NCI-H1048 (cell line): ENCODE data around the gene VPS13A.
"Not testable (repeated sequence)": the region's sequence is repeated elsewhere in the genome, so short reads cannot be mapped to it uniquely, and the experiment has no call there.

Experiments used
- DNase-seq: peaks from one replicate; lab custom pipeline; 2025; lab: John Stamatoyannopoulos, UW

Gene VPS13A

DNA sequence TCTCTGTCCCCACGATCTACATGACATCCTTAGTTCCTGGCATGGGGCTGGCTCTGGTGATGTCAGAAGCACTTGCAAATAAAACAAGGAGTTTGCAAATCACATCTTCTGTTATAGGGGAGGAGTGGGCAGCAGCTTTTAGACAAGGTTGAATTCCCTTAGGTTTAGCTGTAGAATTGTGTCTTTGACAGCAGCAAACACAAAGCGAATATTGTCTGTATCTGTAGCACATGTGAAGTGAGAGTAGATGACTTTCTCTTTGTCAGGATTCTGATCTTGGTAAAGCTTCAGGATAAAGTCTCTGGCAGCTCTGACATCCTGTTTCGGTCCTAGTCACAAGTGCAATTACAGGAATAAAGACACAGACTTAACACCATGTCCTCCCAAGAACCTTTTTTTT is 246.5 kb downstream of the VPS13A start:
- no peak for DNase-seq

DNA sequence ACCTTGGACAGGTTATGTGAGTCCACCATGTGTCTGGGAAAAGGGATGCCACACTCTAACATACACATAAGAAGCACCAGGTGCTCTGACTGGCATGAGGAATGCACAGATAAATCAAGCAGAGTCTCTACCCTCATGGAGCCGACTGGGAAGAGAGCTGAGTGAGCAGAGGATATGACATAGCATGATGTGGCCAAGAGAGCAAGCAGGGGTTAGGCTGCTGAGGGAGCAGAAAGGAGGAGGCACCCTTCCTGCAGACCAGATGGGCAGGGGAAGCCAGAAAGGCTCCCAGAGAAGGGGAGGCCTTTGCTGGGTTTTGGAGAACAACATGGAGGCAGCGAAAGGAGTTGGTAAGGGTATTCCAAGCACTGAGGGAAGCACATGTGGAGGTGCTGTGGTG is 247.7 kb downstream of the VPS13A start:
- no peak for DNase-seq

DNA sequence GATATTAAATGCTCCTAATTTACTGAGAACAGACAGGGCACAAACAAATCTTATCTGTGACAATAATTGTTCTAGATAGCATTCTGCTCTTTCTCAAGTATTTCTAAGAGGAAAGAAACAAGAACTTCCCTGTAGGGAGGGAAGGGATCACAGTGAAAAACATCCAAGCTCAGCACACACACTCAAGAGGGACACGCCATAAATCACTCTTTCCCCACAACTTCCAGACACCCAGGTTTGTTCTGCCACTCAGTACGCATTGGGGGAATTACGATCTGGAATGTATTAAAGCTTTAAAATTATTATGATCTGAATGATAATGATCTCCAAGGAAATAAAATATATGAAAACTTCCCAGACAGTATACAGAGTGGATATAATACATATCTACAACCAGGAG is 249.4 kb downstream of the VPS13A start:
- no peak for DNase-seq

DNA sequence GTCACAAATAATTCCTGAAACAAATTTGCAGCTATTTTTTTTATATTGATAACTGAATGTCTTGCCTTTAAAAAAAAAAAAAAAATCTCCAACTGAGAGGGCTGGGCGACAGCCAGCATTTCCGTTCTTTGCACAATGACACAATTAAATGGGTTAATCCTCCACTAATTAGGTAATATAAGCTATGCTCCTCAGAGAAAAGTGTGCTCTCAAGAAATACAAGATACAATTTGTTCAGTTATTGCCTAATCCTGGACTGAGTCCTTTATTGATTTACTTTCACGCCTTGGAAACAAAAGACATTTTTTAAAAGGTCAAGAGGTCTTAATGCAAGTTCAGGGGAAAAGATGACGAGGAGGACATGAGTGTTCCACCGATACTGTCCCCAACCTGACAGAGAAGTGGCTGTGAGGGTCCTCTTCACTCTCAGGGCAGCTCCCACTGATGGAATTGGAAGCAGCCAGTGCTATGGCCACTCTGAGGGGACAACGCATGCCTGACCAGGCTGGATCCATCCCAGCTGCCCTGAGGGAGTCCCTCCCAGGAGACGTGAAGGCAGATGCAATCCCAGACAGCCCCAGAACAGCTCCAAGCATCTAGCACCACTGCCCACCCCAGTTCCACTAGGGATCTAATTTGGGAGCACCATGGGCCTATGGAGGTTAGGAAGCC is 250.1 kb downstream of the VPS13A start:
- no peak for DNase-seq

DNA sequence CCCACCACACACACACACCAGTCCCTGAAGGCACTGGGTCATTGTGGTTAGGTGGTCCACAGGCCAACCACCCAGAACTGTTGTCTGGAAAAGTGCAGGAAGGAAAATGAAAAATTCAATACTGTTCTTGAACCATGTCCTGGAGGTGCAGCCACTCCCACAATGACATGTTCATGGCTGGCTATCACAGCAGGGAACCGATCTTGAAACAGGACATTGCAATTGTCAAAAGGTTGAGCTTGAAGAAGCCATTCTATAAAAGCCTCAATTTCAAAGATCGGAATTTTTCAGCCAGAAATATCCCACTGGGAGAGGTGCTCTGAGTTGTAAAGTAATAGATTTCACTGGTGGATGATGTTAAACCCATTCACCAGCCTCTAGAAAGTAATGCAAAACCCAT is 252.6 kb downstream of the VPS13A start:
- no peak for DNase-seq

DNA sequence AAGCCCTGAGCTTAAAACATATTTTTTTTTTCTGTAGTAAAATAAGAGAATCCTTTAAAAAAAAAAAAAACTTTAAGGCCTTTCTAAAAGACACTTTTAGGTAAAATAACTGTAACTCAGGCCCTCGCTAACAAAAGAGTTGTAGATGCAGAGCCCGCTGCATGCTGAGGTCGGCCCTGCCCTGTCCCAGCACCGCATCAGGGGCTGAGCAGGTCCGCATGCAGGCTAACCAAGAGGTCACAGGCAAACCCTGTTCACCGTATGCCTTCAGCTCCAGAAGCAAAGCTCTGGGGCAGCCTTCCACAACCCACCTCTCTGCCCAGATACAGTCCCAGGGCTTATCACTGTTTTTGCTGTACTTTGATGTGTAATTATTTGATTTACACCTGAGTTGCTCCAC is 254.7 kb downstream of the VPS13A start:
- DNase-seq, result no peak

DNA sequence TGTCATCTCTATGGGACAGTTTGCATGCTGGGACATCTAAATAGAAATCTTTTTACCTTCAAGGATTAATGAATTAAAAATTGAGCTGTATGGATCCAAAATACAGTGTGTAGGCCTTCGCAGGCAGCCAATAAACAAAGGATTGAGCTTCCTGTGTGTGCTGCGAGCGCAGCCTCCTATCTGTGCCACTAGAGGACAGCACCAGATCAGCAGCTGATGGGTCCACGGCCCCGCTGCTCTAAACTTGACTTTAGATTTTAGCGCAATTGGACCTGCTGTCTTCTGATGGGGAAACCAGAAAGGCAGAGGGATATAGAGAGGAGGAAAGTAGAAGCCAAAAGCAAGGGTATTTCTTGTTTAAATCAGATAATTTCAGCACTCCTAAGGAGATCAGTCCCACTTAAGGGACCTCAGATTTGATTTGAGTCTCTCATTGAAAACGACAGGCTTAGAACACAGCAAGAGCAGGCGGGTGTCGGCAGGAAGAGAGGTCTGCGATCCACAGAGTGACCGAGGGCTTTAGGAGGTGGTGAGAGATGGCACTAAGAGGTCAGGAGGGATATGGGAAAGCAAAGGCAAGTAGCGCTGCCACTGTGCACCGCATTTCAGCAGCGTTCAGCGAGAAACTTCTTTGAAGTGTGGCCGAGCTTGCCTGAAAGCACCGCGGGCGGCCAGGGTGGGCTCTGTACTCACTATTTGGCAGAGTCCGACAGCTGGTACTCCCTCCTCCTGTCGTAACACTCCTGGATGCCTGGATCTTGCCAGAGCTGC is 256.5 kb downstream of the VPS13A start:
- DNase-seq, result no peak

DNA sequence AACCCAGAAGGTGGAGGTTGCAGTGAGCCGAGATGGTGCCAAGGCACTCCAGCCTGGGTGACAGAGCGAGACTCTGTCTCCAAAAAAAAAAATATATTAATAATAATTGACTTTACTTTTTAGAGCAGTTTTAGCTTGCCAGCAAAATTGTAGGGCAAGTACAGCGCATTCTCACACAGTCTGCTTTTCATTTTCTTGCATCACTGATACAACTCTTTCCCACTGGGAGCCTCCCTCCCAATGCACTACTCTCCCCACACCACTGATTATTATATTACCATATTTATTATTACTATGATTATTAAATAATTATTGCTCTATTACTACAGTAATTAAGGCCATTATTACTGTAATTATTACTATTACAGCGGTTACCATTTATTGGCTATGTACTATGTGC is 257.9 kb downstream of the VPS13A start:
- no peak for DNase-seq

DNA sequence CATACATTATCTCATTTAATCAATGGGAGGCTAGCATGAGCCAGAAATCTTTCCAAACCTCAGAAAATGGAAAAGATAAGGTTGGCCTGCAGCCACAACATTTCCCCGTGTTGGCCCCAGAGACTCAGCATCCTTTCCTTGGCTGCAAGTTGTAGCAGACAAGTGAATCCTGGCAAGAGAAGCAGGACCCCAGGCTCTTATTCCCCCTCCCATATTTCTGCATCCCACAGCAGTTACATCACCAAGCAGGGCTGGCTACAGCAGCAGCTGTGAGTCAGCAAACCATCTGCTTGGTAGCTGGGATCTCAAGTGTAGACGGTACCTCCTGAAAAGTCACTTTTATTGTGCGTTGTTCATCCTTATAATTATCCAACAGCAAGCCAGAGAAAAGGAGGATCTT is 258.4 kb downstream of the VPS13A start:
- no peak for DNase-seq

DNA sequence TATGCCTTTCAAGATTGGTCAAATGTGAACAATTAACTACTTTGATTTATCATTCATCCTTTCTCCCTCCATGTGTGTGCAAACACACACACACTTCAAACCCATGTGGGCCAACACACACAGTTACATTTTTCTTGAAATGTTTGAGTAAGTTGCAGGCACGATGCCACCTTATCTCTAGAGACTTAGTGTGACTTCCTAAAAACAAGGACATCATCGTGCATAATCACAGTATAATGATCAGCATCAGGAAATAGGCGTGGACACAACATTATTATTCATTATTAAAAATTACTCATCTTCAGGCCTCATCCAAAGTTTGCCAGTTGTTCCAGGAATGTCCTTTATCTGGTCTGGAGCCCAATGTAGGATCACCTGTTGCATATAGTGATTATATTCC is 261.3 kb downstream of the VPS13A start:
- no peak for DNase-seq

DNA sequence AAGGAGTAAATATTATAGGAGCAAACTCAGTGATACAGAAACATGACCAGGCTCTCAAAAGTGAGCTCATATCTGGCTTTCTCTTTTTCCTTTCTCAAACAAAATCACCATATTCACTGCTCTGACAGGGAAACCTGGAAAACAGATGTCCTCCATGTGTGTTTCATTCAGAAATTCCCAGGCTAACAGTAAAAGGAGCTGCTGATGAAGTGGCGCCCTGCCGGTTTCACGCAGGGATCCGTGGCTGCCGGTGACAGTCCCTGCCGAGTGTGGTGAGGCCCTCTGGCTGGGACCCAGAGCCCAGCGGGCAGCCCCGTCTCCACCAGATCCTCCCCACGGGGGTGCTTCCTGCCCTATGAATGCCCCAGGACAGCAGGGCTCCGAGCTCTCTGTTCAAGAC is 262.7 kb downstream of the VPS13A start:
- no peak for DNase-seq

DNA sequence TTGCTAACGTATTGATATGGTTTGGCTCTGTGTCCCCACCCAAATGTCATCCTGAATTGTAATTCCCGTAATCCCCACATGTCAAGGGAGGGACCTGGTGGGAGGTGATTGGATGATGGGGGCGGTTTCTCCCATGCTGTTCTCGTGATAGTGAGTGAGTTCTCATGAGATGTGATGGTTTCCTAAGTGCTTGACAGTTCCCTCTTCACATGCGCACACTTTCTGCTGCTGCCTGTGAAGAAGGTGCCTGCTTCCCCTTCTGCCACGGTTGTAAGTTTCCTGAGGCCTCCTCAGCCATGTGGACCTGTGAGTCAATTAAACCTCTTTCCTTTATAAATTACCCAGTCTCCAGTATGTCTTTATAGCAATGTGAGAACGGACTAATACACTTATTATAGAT is 263.8 kb downstream of the VPS13A start:
- not testable (repeated sequence) for DNase-seq

DNA sequence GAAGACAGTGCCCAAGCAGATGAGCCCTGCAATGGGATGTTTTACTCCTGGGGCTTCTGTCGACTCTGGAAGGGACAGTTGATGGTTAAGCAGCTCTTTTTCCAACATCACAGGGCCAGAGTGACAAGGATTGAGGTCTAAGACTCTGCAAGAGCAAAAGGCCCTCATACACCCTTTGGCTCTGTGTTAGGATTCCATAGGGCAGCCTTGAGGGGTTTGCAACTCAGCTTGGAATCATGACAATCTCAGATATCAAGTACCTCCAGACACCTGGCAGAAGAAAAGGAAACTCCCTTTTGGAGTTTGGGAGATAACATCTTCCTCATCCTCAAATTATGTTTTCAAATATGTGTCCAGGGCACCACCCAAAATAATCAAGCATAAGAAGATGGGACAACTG is 265.1 kb downstream of the VPS13A start:
- no peak for DNase-seq

DNA sequence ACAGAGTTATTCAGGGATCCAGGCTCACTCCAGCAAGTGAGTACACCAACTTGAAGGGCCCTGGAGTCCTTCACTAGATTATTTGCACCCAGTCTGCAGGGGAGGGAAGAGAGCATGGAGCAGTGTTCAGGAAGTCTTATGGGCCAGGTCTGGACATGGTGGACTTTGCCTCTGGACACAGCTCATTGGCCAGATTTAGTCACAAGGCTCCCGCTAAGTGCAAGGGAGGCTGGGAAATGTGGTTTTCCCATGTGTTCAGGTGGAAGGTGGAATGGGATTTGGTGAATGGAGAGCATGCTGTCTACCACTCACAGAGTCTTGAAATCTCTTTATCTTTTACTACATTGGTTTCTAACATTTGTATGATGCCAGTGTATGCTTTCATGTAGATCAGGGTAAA is 270.3 kb downstream of the VPS13A start:
- no peak for DNase-seq

DNA sequence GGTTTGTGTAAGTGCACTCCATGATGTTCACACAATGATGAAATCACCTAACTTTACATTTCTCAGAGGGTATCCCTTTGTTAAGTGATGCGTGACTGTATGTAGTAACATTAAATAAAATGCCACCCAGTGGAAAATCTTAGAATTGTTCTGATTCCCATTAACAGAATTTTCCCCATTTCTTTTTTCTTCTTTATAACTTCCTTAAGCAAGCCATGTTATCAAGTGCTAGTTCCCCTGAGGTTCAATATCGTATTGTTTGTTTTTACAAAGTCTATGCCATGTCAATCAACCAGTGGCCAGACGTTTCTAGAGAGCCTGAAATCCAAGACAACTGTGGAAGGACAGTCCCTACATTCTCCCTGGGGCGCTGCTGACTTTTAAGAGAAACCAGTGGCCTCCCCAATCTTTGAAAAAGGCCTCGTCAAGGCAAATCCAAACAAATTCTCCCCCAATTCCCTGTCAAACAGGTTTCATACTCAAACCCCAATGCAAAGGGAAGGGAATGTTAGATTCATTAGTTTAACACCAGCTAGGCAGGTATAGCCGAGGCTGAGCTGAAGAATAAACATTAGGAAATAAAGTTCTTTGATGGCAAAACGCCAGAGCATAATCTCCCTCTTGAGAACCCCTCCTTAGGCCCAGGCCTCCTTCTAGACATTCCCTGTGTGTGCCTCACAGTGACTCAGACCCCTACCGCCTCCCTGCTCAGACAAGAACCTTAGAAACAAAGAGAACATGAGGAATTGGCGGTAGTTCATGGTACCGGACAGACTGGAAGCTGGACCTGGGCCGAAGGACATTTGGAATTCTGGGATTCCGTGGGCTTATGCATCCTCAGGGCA is 272.1 kb downstream of the VPS13A start:
- DNase-seq, result no peak

DNA sequence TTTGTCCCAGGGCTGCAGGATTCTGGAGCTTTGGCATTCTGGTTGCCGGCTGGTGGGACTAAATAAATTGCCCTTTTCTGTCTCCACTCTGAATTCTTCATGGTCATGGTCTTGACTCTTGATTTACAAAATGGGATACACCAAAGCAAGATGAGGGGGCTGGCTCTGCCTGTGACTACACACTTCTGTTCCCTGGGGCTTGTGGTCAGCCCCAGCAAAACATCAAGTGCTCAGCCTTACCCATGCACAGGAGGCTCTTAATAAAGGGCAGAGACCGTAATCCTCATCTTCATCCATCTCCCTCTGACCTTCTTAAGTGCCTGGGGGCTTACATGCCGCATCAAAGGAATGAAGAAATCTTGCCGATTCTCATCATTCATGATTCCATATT is 272.7 kb downstream of the VPS13A start:
- DNase-seq, result no peak

DNA sequence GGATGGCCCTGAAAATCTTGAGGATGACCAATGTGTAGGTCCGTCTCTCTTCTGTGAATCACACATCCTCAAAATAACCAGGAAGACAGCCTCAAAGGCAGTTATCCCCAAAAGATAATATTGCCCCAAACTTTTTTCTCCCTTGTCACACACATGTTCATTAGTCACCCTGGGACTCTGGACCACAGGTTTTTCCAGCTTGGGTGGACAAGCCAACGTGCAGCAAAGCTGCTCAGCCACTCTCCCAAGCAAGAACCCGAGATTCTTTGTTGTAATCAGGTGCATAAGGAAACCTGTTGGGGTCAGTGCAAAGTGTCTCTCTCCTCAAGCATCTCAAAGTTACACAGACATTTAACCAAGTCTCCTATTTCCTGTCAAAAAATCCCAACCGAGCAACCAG is 274.2 kb downstream of the VPS13A start:
- DNase-seq, result no peak

DNA sequence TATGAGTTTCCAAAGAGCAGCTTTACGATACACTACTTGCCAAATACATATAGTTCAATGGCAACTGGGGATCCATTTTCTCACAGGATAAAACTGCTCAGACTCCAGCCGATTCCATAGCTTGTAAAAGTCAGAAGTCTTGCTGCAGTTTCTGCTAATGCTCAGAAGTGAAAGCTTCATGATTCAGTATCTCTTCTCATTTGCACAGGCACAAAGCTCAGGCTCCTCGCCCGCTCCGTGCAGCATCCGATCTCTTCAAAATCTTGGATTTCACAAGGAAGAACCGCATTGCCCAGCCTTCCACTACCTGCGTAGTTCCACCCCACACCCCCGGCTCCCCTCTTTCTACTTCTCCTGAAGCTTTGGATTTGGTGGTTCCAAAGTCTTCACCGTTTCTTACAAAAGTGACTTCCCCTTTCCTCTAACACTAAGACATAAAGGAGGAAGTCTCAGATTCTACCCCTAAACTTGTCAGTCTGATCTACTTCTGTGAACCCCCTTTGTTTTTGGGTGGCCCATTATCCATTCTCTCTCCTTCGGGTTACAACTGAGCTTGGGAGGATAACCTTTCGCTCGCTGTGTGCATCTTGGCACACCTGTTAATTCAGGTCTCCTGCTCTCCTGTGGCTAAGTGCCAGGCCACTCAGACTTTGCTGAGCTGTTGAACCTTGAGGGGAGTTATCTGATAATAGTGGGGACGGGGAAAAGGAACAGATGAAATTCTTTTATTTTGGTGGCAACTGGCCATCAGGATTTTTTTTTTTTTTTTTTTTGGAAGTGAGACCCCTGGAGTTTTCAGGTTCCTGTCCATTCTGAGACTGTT is 276.7 kb downstream of the VPS13A start:
- DNase-seq, result no peak

DNA sequence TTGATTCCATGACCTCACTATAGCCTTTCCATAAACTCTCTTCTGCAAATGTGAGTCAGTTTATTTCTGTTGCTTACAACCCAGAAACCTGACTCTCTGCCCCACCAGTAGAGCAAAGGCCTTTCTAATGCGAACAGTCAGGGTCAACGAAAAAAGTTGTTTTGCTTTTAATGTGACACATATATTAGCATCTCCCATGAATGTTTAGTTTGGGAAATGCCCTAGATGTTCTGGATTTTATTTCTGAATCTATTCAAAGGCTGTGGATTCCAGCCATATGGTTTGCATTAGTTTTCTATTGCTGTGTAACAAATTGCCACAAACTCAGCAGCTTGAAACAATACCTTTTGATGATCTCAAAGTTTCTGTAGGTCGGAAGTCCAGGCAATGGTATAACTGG is 277.3 kb downstream of the VPS13A start:
- DNase-seq, result no peak

DNA sequence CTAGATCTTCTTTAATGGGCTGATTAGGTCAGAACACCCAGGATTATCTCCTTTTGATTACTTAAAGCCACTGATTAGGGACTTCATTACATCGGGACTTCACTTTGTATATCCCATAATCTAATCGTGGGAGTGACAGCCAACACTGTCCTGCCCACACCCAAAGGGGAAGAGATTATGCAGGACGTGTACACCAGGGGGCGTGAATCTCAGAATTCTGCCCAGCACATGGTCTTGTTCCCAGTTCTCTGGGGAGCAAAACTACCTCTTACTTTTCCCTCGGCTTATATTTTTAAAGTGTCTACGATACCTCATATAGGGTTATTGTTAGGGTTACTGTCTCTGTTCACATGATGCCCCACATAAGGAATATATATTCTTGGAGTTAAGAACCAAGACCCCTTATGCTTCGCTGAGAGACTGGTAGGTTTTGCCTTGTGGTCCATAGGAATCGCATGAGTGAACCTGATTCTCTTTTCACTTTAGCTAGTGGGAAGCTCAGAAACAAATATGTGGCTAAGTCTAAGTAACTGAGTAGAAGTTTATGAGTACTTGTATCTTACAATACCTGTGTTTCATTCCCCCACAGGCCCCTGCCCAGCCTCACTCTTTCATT is 278.1 kb downstream of the VPS13A start:
- DNase-seq, result peak; percentile 4

DNA sequence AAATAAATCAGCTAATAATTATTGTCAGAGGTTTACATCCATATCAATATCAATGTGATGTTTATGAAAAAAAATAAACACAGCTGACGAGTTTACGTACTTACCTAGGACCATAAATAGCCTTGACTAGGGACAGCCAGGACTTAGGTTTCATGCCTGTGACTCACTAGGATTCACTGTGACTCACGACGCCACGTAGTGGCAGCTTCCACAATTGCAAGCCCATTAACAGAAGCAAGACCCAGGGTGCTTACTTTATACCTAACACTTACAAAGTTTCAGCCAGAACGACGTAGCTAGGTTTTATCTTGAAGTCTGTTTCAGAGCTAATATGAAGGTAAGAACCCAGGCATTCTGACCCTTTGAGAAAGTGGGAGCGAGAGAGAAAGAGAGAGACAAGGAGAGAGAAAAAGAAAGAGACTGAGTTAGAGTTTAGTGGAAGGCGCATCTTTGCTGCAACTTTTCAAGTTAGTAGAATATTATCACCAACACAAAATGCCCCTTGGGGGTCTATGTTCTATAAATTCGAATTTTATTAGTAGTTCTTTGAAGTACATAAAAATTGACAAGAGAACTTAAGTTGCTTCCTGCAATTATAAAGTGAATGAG is 279.6 kb downstream of the VPS13A start:
- DNase-seq, result peak; percentile 25
